Measurements from ENCODE around the gene MEGF11.

Gene MEGF11

DNA sequence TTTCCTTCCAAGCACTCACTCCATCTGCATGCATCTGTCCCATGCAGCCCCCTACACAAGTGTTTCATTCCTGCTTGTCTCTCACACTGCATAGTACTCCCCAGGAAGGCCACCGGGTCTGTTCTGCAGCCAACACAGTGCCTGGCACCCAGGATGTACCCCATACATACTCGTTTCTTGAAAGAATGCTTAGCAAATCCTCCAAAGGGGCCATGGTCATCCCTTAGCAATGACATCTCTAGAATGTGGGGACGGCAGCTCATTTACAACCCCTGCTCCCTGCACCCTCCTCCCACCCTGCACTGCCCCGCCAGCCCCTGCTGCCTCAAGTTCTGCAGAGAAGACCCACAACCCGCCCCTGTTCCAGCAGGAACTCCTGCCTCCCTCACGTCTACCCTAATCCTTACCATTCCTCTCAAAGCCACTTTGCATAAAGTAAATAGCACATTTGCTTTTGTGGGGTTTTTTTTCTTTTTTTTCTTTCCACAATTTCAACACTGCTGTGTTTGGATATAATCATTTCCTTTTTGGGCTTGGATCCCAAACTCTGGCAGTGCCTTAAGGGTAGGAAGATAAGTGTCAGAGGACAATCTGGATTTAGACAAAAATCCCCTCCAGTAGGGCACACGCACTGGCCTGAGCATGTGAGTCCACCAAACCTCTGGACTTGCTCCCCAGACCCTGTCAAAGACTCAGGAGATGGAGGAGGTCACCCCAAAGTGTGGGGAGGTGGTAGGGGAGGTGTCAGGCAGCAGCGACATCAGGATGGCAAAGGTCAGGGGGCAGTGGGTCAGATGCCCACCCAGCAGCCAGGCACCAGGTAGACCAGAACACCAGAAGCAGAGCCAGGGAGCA lies 68.4 kb downstream of the MEGF11 start:
- no peak for DNase-seq (ENCODE audit: low read depth)
- H3K4me3 ChIP-seq (ENCODE audit: low read length), result no peak overlapping the region
- TF ChIP-seq CTCF (conservative IDR thresholded peaks at IDR 0.05; ENCODE audit: low read depth, low read length), result no peak

GRCh38 chr15:66184492-66184891 lies 69.1 kb downstream of the MEGF11 start:
- H3K4me3 ChIP-seq (ENCODE audit: low read length), result no peak overlapping the region
- no peak for DNase-seq (ENCODE audit: low read depth)
- TF ChIP-seq CTCF (conservative IDR thresholded peaks at IDR 0.05; ENCODE audit: low read depth, low read length), result no peak

DNA sequence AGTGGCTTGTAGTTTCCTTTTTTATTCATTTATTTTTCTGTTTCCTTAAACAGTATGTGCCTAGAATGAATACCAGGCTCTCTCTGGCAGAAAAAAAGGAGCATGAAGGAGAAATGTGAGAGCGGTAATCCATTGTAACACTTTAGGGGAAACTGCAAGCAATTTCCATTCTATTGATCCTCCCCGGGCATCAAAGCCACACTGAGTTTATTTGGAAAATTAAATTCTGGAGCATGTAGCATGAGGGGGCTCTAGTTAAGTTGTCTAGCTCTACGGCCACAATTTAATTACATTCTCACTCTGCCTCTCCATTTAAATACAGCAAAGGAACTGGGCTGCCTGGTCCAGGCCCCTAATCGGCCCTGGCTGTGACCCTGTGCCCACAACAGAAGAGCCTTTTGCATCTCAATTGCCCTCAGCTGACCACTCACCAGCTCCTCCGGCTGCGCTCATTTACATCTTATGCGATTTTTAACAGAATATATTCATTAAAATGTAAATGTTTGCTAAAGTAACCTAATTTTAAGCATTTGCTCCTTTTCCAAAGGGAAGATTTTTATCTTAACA lies 72.9 kb downstream of the MEGF11 start:
- H3K4me3 ChIP-seq (ENCODE audit: low read length), result no peak overlapping the region
- TF ChIP-seq CTCF (conservative IDR thresholded peaks at IDR 0.05; ENCODE audit: low read depth, low read length), result no peak
- no peak for DNase-seq (ENCODE audit: low read depth)

GRCh38 chr15:66178531-66178910 lies 75.0 kb downstream of the MEGF11 start:
- no peak overlapping the region for H3K4me3 ChIP-seq (ENCODE audit: low read length)
- no peak for DNase-seq (ENCODE audit: low read depth)
- no peak for TF ChIP-seq CTCF (conservative IDR thresholded peaks at IDR 0.05; ENCODE audit: low read depth, low read length)

- DNase-seq (ENCODE audit: low read depth), result no peak
- TF ChIP-seq CTCF (conservative IDR thresholded peaks at IDR 0.05; ENCODE audit: low read depth, low read length), result no peak
- H3K4me3 ChIP-seq (ENCODE audit: low read length), result no peak overlapping the region
These were observed 81.1 kb downstream of the MEGF11 start for GRCh38 chr15:66172324-66172980.

DNA sequence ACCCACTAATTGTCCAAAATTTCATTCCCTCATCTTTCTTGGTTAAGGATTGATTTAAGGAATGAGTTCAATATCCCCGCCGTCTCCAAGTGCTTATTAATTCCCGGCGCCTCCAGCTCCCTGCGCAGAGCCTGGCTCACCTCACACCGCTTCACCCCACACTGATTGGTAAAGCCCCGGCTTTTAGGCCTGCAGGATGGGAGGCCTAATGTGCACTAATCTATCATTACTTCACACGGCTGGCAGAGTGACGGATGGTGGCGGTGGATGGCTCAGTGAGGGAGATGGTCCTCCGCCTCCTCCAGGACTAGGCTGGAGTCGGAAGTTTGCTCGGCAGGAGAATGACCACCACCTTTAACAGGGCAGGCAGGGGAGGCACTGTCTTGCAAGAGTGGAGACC lies 81.7 kb downstream of the MEGF11 start:
- no peak overlapping the region for H3K4me3 ChIP-seq (ENCODE audit: low read length)
- DNase-seq (ENCODE audit: low read depth), result no peak
- no peak for TF ChIP-seq CTCF (conservative IDR thresholded peaks at IDR 0.05; ENCODE audit: low read depth, low read length)

Measured in retinal pigment epithelial cell (primary cell).